HG03175 (cell line): ENCODE data around the gene GIPC1.

Experiments used
- ATAC-seq: cut with Tn5 transposase; IDR thresholded peaks from one replicate; pipeline ENCODE4 v1.9.1; 2021; ENCODE audit warnings: mild to moderate bottlenecking, moderate library complexity; ENCODE audit not compliant: unreplicated experiment

Gene GIPC1

GRCh38 chr19:14439014-14439413 lies 56.9 kb downstream of the GIPC1 start:
- no peak for ATAC-seq

DNA sequence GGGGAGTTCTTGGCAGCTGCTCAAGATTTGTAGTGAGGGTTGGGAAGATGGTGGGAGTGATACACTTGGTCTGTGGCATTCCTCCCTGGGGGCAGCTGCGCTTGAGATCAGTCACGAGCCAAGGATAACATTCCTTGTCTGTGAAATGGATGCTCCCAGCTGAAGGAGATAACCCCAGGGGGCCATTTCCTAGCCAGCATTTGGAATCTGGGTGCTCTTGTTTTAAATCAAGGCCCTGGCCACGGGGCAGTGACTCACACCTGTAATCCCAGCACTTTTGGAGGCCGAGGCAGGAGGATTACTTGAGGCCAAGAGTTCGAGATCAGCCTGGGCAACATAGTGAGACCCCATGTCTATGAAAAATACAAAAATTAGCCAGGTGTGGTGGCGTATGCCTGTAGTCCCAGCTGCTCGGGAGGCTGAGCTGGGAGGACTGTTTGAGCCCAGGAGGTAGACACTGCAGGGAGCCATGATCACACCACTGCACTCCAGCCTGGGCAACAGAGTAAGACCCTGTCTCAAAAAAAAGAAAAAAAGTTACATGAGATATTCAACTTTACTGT lies 58.3 kb downstream of the GIPC1 start:
- no peak for ATAC-seq

DNA sequence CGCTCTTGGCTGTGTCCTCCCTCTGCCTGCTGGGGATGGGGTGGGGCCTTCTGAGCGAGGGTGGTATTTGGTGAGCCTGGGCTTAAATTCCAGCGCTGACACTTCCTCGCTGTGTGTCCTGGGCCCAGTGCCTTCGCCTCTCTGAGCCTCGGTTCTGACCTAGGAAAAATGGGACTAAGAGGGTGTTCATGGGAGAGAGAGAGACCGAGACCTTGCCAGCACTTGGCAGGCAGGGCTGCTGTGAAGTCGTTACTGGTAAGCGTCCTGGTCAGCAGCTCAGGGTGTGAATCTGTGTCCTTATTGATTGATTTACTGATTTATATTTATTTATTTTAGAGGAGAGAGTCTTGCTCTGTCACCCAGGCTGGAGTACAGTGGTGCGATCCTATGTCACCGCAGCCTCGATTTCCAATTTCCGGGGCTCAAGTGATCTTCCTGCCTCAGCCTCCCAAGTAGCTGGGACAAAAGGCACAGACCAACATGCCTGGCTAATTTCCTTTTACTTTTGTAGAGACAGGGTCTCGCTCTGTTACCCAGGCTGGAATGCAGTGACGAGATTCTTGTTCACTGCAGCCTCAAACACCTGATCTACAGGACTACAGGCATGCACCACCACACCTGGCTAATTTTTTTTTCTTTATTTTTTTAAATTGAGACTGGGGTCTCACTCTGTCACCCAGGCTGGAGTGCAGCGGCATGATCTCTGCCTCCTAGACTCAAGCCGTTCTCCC lies 60.4 kb downstream of the GIPC1 start:
- no peak for ATAC-seq

GRCh38 chr19:14434543-14435319 lies 61.2 kb downstream of the GIPC1 start:
- ATAC-seq = no peak

DNA sequence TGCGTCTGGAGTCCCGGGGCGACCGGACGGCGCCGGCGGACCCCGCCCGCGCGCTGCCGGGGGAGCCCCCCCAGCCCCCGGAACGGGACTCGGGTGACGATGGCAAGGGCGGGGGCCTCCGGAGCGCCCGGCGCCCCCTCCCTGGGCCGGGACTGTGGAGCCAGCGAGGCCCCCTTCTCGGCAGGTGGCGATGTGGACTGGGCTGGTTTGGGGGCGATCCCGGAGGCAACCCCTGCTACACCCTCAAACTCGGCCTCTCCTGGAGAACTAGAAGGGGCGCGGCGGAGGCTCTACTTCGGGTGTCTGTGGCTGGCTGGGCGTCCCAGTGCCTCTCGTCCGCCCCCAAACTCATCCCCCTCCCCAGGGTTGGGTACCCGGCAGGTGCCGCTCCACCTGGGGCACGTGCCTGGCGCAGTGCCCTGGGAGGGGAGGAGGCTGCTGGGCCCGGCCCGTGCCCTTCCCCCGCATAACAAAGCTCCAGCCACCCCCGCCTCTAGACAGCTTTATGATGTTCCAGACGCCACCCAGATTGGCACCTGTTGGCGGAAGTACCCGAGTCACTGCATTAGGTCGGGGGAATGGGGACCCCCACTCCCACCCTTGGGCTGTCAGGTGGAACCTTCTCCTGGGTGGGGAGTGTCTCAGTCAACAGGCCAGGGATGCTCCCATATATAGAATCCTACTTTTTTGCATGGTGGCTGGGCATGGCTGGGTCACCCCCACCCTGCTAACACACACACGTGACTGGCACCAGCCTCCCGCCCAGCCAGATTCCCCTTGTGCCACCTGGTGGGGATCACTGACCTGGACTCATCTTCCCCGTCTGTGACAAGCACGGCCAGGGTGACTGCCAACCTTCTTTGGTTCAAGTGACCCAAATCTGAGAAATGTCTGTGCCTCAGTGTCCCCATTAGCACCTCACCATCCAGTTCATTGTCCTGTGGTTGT lies 62.1 kb downstream of the GIPC1 start:
- peak; percentile 29 for ATAC-seq

DNA sequence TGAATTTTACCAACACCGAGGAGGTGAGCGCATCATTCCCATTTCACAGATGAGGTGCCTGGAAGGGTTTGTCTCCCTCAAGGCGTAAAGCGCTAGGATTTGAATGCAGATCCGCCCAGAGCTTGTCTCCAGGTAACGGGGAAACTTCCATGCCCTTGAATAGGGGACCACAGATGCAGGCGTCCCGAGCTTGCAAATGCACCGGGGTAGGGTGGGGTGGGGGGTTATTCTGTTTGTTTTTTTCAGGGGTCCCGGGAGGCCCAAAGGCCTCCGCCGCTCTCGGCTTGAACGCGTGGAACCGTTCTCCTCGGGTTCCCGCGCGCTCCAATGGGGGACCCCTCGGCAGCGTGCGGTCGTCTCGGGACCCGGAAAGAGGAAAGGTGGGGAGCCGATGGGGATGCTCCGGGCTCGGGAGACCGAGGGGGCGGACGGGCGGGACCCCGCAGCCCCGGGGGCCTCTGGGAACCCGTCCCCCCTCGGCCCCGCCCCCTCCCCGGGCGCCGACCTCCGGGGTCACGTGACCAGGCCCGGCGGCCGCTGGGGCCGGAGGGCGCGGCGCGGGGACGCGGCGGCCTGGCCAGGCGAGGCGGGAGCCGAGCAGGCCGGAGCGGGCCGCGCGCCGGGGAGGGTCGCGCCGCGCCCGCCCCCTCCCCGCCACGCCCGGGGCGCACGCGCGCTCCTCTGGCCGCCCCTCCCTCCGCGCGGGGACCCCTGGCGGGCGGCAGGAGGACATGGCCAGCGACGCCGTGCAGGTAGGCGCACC lies 63.0 kb downstream of the GIPC1 start, which contains the start of gene PKN1:
PKN1 (plus strand) TSS at position 516 of the 763 bp plus-strand sequence; CDS start at position 732, 216 bp downstream.
- peak; percentile 60 for ATAC-seq

DNA sequence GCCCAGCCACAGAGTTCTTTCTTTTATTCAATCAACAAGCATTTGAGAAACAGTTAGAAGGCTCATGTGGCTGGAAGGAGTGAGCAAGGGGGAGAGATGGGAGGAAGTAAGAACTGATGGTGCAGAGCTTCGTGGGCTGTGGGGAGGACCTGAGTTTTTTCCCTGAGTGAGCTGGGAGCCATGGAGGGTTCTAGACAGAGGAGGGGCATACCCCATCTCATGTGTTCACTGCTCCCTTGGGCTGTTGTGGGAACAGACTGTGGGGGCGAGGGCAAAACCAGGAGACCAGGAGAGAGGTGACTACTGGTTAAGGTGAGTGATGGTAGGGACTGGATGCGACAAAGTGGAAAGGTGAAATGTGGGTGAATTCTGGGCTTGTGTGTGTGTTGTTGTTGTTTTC lies 65.2 kb downstream of the GIPC1 start:
- no peak for ATAC-seq

DNA sequence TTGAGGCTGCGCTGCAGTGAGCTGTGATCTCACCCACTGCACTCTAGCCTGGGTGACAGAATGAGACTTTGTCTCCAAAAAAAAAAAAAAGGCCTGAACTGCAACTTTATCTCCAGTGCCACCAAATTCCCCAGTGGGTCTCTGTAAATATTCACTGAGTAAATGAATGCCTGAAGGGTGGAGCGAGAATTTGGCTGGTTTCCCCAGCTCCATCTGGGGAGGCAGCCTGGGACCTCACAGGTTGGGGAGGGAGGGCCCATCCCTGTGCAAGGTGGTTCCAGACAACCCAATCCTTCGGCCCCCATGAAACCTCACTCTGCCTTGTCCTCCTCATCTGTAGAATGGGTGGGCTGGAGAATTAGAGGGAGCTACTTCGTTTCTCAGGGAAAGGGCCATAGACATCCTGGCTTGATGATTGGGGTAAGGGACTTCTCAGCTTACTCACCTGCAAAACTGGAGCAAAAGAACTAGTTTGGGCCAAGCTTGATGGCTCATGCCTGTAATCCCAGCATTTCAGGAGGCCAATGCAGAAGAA lies 67.0 kb downstream of the GIPC1 start:
- no peak for ATAC-seq
